Stimulated activated CD4-positive, alpha-beta T cell treated with anti-CD3 and anti-CD28 coated beads, TNF-alpha, amount 100 ng/mL, for 48 hours (primary cell): ENCODE data around the gene SMAD6.
A peak's percentile ranks its signal among the peaks of the same experiment; 100 is the strongest.
"Not testable (repeated sequence)": the region's sequence is repeated elsewhere in the genome, so short reads cannot be mapped to it uniquely, and the experiment has no call there.

ENCODE experiments used
- DNase-seq, 3 donors: peaks; one replicate each; pipeline ENCODE4 v3.0.0-alpha.2; 2020; ENCODE audit warnings: low read depth in 3 of 3

The SMAD6 gene

DNA sequence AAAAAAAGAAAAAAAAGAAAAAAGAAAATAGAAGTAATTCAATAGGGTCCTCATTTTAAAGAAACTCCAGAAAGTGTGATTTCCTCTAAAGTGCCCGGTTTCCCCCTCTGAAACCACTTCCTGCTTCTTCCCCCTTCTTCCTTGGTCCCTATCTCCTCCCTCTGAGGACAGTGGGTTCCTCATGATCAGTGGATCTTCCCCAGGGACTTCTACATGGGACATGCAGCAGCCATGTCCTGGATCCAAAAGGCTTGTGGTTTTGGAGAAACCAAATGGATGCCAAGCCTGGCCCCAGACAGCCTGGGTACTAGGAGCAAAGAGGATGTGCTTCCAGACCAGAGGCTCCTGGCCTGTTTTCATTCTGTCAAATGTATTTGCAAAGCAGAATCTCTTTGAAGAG is 26.6 kb upstream of the SMAD6 start:
- no peak for DNase-seq

- no peak for DNase-seq
These were observed 24.7 kb upstream of the SMAD6 start for GRCh38 chr15:66677336-66677735.

DNA sequence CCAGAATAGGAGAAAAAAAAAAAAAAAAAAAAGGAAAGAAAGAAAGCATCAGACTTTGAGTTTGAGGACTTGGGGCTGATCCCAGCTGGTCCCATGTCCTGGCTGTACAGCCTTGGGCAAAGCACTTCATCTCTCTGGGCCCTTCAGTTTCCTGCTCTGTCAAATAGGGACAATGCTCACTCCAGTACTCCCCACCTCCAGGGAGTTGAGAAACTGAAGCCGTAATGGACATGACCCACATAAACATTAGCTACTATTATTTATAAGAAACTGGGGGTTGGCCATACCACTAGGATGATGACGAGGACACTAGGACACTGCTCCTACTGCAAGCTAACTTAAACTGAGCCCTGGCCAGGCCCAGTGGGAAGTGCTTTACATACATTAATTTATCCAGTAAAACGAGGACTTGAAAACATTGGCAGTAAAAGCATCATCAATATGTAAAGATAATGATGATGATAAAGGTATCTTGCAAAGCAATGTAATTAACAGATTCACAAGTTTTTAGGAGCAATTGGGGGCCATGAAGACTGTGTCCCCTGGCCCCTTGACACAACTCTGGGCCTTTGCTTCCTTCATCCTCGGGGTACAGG is 22.9 kb upstream of the SMAD6 start:
- DNase-seq: no peak

GRCh38 chr15:66679657-66680108 is 22.4 kb upstream of the SMAD6 start:
- no peak for DNase-seq

DNA sequence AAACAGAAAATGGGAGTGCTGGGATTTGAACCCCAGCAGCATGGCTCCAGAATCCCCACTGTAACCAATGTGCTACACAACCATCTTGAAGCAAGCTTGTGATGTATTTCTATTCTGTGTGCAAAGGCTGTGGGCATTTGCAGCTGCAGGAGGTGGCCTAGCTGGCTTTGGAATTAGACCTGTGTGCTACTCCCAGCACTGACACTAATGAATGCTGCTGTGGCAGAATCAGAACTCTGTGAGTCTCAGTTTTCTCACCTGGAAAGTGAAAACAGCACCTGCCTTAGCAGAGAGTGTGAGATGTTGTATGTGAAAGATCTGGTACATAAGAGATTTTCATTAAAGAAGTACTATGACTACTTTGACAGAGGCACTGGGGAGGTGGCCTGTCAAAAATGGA is 21.5 kb upstream of the SMAD6 start:
- no peak for DNase-seq

- no peak for DNase-seq
These were observed 20.6 kb upstream of the SMAD6 start for GRCh38 chr15:66681395-66681794.

DNA sequence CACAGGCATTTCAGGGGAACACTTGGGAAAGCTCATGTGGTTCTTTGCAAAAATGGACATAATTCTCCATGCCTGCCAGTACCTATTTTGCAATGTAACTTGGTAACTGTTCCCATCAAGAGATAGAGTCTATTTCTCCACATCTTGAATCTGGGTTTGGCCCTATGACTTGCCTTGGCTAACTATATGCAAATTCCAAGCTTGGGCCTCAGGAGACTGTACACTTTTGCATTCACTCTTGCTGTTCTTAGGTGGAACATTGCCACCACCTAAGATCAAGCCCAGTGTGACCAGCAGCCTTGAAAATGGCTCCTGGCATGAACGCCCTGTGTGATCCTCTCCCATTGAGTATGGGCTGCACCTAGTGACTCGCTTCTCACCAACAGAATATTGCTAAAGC is 19.8 kb upstream of the SMAD6 start:
- DNase-seq: no peak

- no peak for DNase-seq
These were observed 19.2 kb upstream of the SMAD6 start for GRCh38 chr15:66682865-66683264.

DNA sequence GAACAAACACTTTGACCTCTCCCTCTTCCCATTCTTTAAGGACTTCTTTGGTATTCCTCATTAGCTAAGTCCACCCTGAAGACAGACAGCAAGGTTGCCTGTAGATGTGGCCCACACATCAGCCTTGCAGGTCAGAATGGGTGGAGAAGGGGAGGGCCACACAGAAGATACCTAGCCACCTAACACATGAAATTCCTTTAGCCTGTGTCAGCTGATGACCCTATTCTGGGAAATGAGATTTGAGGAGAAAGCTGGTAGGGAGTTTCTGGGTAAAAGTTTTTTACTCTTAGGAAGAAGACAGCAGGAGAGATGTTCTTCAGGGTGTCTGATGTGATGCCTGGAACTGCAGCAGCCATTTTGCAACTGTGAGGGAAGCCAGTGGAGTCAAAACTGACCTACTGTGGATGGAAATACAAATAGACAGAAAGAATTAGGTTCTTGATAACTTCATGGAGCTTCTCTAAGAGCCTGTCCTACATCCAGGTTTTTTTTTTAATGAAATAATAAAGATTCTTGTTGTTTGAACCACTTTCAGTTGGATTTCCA is 17.8 kb upstream of the SMAD6 start:
- DNase-seq: no peak

DNA sequence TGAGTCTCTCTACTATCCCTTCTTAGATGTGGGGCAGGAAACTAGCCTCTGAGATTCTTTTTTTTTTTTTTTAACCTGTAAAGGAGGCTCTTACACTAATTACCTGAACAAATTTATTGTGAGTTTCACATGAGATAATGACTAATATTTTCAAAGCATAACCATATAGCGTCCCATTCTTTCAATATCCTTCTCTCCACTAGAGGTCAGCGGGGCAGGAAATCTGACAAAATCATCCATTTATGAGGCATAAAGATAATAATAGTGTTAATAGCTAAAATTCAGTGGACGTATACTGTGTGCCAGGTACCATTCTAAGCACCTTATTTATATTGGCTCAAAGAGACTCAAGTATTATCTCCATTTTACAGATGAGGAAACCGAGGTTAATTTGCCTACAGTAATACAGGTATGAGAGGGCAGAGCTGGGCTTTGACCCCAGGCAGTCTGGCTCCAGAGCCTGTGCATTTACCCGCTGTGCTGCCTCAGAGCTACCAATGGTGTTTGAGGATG is 16.3 kb upstream of the SMAD6 start:
- DNase-seq: no peak

DNA sequence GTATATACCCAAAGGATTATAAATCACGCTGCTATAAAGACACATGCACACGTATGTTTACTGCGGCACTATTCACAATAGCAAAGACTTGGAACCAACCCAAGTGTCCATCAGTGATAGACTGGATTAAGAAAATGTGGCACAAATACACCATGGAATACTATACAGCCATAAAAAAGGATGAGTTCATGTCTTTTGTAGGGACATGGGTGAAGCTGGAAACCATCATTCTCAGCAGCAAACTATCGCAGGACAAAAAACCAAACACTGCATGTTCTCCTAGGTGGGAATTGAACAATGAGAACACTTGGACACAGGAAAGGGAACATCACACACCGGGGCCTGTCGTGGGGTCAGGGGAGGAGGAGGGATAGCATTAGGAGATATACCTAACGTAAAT is 11.1 kb upstream of the SMAD6 start:
- not testable (repeated sequence) for DNase-seq

DNA sequence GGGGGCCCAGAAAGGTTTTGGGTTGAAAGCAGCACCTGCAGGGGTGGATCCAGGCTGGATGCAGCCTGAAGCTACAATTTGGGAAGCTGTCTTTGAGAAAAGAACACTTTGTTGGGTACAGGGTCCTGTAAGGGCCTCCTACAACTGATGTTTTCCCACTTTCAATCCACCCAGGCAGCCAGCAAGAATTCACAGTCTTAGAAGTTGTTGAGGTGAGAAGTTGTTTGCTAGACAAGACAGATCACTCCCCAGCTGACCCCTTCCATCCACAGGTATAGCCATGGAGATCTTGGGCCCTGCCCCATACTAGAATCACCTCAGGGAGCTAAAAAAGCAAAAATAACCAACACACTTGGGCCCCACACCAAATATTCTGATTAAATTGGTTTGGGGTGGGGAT is 10.3 kb upstream of the SMAD6 start:
- no peak for DNase-seq

DNA sequence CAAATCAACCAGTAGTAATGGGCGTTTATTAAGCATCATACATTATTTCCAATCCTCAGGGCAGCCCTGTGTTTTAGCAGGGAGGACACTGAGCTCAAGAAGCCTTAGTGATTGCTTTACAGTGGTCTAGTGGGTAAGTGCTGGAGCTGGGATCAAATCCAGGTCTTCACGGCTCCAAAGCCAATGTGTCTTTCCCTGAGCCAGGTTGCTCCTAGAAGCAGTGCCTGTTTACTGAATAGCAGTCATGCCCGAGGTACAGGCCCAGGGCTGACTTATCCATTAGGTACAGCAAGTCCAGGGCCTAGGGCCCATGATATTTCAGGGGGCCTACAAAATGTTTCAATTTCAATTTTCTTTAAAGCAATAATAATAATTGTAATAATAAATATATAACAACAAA is 9.6 kb upstream of the SMAD6 start:
- no peak for DNase-seq

GRCh38 chr15:66692808-66693596 is 9.0 kb upstream of the SMAD6 start:
- no peak for DNase-seq

DNA sequence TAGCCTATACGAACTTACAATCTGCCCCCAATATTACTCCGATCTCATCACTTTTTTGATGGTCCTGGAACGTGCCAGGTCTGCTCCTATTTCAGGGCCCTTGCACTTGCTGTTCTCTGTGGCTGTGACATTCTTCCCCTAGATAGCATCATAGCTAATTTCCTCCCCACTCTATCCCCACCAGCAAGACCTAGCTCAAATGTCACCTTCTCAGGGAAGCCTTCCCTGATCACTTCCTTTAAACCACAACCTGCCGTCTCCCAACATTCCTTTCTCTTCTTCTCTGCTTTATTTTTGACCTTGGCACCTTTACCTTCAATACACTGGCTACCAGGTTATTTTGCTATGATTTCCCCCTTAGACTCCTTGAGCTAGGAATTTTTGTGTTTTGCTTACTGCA is 5.3 kb upstream of the SMAD6 start:
- DNase-seq: no peak

DNA sequence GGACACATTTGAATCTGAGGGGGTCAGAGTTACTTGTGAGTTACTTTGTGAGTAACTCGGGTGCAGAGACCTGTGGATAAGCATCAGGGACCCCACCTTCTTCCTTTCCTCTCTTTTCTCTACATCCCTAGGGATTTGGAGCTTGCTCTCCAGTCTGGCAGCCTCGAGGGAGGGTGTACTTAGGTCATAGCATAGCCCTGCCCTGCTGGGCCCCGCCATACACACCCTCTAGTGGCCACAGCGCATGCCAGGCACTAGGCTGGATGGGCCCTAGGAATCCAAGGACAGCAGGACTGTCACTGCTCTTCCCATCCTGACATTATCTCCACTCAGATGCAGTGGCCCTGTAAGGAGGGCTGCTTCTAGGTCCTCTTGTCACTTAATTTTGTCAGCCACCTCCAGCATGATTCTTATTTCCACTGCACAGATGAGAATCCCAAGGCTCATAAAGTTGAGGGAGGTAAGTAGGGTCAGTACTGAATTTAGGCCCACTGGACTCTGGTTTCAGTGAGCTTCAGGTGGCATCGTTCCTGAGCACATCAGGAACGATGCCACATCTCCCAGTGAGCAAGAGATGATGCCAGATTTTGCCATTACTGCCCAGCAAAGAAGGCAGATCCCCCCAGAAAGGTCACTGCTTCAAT is 3.6 kb upstream of the SMAD6 start:
- DNase-seq: no peak

DNA sequence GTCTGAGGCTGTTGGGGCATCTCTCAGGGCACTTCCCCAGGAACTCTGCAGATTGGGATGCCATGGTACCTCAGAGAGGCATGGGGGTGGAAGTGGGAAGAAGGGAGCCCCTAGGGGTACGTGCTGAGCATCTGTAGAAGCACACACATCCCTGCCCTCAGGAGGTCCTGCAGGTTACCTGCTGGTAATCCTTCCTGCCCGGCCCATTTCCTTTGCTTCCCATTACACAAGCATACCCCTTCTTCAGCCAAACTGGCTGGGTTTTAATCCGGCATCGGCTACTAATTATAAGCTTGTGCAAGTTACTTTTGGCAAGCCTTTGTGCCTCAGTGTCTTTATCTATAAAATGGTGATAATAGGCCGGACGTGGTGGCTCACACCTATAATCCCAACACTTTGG is 3.1 kb upstream of the SMAD6 start:
- no peak for DNase-seq

GRCh38 chr15:66700412-66700801 is 1.6 kb upstream of the SMAD6 start:
- no peak for DNase-seq

DNA sequence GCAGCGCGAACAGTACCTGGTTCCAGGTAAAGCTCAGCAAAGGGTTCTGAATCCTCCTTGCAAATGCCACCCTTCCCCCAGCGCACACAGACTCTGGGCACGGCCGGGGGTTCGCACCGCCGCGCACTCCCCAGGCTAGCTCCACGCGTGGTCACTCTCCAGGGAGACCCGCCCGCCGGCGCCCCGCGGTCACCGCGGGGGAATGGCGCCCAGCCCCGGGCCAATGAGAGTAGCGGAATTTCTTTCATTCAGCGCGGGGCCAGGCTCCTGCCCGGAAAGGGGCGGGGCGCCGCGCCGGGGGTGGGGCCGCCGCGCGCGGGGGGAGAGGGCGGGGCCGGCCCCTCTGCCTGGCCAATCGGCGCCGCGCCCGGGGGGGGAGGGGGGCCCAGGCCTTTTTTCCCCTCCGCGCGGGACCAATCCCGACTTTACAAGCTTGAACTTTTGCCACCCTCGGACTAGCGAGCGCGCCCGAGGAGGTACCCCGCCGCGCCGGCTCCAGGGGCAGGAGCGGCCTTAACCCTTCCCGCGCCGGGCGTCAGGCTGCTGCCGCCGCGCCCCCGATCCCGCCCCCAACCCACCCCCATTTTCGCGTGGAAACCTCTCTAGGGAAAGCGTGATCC is 1.1 kb upstream of the SMAD6 start:
- peak; percentile 68 to 84 (median 78) for DNase-seq

DNA sequence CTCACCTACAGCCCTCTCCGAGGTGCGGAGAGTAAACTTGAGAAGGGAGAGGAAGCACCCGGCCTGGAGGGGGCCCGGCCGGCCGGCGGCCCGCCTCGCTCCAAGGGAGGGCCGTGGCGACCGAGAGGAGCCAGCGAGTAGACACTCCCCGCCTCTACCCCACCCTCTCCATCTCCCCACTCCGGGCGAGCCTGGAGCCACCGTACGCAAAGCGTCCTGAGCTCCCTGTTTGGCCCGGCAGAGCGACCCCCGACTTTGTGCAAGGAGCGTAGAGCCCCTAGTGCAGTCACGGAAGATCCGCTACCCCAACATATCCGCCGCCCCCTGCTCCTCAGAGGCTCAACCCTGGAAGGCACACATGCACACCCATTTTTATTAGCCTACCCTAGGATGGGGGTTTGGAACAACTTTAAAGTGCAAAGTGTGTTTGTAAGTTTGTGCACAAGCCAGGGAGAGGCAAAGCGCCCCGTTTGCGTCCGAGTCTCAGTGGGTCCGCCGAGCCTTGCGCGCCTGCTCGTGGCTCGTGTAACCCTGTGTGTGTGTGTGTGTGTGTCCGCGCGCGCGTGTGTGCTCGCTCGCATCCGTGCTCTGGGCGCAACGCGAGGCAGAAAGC is 508 bp upstream of the SMAD6 start:
- no peak for DNase-seq

GRCh38 chr15:66702787-66703539 is 927 bp downstream of the SMAD6 start:
- no peak for DNase-seq
